SH-SY5Y (cell line): ENCODE data around the gene BORCS8.

Experiments
- GATA2 ChIP-seq: IDR thresholded peaks from 2 replicates; pipeline ENCODE4 v1.6.1; 2011; ENCODE audit warnings: mild to moderate bottlenecking, low read depth, low read length
- GATA3 ChIP-seq: IDR thresholded peaks from 2 replicates; pipeline ENCODE4 v1.6.1; 2011; ENCODE audit warnings: low read depth, mild to moderate bottlenecking, low read length, moderate library complexity

DNA sequence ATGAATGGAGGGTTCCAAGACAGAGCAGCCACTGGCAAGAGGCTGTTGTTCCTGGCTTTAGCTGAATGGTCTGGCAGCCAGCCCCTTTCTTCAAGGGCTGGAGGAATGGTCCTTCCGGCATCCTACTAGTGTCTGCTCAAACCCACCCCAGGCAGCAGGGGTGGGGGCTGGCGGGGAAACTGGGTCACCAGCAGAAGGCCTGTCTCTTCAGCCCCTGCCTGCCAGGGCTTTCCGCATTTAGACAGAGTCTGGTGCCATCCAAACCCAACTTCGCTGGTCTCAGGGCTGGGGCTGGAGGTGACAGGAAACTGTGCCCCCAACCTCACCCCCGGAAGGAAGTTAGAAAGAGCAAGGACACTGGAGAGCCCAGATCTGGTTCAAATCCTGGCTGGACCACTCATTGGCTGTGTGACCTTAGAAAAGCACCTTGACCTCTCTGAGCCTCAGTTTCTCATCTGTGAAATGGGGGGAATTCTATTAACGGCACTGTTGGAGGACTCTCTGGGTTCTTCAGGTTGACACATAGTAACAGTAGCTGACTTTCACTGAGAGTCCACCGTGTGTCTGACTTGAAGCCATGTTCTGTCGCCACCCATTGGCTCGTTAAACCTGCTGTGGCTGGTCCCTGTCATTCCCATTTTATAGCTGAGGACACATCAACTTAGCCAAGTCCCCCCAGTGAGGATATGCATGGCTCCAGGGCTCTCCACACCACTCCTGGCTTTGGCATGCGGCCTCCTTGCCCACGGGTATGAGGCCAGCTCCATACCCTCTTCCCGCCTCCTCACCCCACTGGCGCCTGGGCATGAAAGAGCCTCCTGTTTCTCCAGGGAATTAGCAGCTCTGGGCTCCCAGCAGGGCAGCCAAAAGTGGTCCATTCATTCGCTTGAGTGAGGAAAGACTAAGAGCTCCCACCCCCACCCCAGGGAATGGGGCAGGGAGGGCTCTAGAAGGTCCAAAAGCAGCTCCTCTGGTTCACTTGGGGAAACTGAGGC is 13.8 kb upstream of the BORCS8 start:
- TF ChIP-seq GATA2 (no peak), GATA3 (no peak)
